NOMO-1 treated with dmso at 0.1 percent for 144 hours (cell line): ENCODE results near the gene PIK3CA.
"Not testable (repeated sequence)": the region's sequence is repeated elsewhere in the genome, so short reads cannot be mapped to it uniquely, and the experiment has no call there.

ENCODE experiments used
- DNase-seq: peaks from one replicate; lab custom pipeline; 2025; ENCODE audit not compliant: unreplicated experiment; lab: John Stamatoyannopoulos, UW

Gene PIK3CA

DNA sequence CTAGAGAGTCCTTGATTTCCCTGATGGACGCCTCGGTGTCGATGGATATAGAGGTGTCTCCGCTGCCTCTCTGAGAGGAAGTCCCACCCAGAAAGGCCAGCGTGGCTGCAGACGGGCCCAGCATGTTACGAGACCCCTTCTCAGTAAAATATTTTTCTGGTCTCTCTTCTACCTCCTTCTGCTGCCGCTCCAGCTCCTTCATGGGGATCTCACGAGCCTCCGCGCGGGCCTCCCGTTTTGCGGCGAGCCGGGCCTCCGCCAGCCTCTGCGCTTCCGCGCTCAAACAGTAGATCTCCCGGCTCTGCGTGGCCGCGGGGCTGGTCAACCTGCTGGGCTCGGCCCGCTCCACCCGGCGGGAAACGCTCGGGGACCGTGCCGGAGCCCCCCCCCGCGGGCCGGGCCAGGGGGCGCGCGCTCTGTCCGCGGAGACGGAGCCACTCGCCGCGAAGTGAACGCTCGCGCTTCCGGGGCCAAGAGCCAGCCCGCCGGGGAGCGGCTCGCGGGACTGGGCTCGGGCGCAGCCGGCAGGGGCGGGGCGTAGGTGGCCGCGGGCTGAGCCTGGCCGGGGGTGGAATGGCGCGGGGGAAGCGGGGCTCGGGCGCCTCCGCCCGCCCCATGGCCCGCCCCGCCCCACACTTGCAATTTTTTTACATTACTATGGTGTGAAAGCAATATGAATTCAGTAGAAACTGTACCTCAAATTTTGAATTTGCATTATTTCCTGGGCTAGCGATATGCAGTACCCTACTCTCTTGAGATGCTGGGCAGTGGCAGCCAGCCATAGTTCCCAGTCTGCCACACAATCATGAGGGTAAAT is 113.0 kb downstream of the PIK3CA start:
- peak; percentile 73 for DNase-seq

DNA sequence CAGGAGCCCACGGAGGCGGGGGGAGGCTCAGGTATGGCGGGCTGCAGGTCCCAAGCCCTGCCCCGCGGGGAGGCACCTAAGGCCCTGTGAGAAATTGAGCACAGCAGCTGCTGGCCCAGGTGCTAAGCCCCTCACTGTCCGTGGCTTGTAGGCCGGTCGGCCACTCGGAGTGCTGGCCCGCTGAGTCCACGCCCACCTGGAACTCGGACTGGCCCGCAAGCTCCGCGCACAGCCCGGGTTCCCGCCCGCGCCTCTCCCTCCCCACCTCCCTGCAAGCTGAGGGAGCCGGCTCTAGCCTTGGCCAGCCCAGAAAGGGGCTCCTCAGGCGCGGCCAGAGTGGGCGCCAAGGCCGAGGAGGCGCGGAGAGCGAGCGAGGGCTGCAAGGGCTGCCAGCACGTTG is 115.0 kb downstream of the PIK3CA start:
- no peak for DNase-seq

DNA sequence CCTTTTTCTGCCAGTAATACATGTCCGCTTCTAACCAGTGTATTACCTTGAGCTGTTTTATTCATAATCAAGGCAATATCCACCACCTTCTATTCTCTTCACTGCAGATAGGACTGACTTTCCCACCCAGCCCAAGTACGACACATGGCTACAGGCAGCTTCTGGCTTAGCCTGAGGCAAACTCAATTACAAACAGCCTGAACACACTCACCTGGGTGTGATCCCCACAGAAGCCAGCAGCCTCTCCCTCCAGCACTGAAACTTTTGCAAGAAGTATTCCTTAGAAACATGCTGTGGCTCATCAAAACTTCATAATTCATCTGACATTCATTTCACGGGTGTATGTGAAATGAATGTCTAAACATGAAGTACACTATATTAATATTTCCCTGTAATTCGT is 116.3 kb downstream of the PIK3CA start:
- no peak for DNase-seq

- no peak for DNase-seq
Measured at GRCh38 chr3:179265092-179265491, 116.9 kb downstream of the PIK3CA start.

GRCh38 chr3:179265875-179266274 is 117.7 kb downstream of the PIK3CA start:
- DNase-seq, result no peak

DNA sequence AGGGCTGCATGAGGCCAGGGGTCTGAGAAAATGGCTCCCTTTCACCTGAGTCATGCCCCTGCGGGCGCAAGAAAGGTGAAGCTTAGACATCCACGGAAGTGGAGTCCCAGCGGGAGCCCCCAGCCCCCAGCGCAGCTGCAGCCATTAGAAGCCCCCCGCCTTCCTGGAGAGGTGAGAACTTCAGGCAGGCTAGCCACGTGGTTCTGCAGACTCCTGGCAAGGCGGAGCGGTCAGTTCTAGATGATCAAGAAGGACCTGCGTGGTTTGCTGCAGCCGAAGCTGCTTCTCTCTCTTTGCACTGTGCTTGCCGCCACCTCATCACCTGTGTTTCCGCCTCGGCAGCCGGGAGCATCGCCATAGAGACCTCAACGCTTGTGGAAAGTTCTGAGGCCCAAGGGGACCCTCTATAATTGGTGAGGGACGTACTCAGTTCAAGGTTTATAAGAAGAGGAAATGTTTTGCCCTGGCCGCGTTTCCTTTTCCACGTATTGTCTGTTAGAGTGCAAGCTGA is 118.6 kb downstream of the PIK3CA start:
- no peak for DNase-seq

- no peak for DNase-seq
Measured at GRCh38 chr3:179268400-179269051, 120.4 kb downstream of the PIK3CA start.

GRCh38 chr3:179269152-179269707 is 121.1 kb downstream of the PIK3CA start:
- DNase-seq, result no peak

- no peak for DNase-seq
Measured at GRCh38 chr3:179272385-179272784, 124.2 kb downstream of the PIK3CA start.

GRCh38 chr3:179274434-179274833 is 126.3 kb downstream of the PIK3CA start:
- DNase-seq, result not testable (repeated sequence)

GRCh38 chr3:179276001-179276400 is 127.8 kb downstream of the PIK3CA start:
- no peak for DNase-seq

DNA sequence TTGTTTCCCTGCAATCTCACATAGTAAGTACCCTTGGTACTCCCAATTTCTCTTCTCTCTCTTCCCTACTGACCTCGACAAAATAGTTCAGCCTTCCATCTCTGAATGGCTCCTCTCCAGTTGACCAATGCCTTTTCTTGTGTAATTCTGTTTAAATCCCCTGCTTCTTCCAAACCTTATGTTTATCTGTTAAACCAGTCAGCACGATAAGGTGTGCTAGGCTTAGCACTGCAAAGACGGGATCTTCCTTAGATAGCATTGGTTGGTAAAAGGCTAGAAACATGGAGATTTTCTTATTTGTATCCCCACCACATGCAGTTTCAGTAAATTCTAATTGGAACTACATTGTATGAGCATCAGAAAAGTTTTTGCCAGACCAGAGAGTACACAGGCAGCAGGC is 128.6 kb downstream of the PIK3CA start:
- DNase-seq, result no peak

GRCh38 chr3:179278151-179278550 is 130.0 kb downstream of the PIK3CA start:
- no peak for DNase-seq

DNA sequence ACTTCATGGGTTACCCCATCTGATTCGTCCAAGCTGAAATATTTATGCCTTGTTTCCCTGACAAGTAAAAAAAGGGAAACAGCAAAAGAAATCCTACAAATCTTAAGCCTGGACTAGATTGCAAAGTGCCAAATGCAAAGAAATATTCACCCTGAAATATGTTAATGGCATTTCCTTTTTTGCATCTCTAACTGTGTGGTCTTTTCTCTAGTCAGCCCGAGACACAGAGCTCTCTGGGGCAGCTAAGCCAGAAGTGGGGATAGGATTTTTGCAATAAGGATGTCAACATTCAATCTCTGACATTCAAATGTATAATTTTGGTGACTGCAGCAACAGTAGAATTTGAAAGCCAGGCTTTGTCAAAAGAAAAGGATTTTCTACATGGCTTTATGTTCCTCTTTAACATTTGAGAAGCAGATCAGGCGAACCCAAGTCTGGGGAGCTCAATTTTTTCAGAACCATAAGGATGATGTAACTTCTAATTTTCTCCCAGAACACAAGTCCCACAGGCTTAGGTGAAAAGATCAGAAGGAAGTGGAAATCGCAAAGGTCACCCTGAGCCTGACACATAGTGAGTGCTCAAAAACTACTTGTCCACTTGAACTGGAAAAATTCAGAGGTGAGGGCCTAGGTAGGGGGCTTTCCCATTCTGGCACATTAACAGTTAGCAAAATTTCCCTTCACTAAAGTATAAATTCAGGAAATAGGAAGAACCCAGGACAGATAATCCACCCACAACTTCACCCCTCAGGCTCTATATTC is 131.0 kb downstream of the PIK3CA start:
- DNase-seq, result no peak

DNA sequence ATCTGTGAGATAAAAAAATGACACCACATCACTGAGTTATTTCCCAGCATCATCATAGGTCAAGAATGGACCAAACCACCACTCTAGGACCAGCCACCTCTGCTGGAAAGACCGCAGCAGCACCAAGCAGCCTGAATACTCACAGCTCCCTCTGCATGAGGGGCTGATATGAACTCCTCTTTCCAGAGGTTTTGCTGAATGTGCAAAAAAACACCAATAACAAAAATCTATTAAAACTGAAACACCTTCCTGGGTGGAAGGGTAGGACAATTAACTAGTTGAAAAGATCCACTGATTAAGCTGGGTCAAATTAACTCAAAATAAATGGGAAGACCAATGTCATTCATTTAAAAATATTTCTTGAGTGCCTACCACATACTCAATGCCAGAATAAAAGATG is 131.7 kb downstream of the PIK3CA start:
- no peak for DNase-seq

- no peak for DNase-seq
Measured at GRCh38 chr3:179281825-179282224, 133.7 kb downstream of the PIK3CA start.

DNA sequence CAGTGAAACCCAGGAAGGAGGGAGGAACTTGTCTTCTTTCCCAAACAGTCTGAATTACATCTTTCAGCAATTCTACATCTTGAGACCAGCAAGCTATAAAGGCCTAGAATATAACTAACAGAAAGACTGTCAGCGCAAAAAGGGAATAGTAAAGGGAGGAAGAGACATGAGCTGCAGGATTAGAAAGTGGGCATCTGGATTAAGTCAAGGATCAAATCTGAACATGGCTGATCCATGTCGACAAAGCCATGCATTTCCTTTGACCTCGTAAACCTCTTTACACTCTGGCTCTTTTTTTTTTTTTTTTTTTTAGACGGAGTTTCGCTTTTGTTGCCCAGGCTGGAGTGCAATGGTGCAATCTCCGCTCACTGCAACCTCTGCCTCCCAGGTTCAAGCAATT is 138.2 kb downstream of the PIK3CA start:
- no peak for DNase-seq

- DNase-seq, result no peak
Measured at GRCh38 chr3:179288845-179289244, 140.7 kb downstream of the PIK3CA start.

GRCh38 chr3:179289295-179289694 is 141.1 kb downstream of the PIK3CA start:
- no peak for DNase-seq
